ENCODE results near the gene VASH1.
A peak's percentile ranks its signal among the peaks of the same experiment; 100 is the strongest.

VASH1 gene

GRCh38 chr14:76786601-76787000 lies 25.3 kb downstream of the VASH1 start:
- no peak for DNase-seq

- no peak for DNase-seq
Observed at GRCh38 chr14:76792422-76792821, 31.2 kb downstream of the VASH1 start.

- no peak for DNase-seq
Observed at GRCh38 chr14:76793324-76793723, 32.1 kb downstream of the VASH1 start.

GRCh38 chr14:76793956-76794355 lies 32.7 kb downstream of the VASH1 start:
- no peak for DNase-seq

- no peak for DNase-seq
Observed at GRCh38 chr14:76806446-76806845, 45.2 kb downstream of the VASH1 start.

GRCh38 chr14:76808011-76808410 lies 46.7 kb downstream of the VASH1 start:
- DNase-seq: no peak

- no peak for DNase-seq
Observed at GRCh38 chr14:76808990-76809389, 47.7 kb downstream of the VASH1 start.

- no peak for DNase-seq
Observed at GRCh38 chr14:76810525-76810924, 49.3 kb downstream of the VASH1 start.

GRCh38 chr14:76810953-76811400 lies 49.7 kb downstream of the VASH1 start:
- DNase-seq: no peak

GRCh38 chr14:76811561-76811960 lies 50.3 kb downstream of the VASH1 start:
- DNase-seq: no peak

- peak in 1 of 2 donors; percentile 29 for DNase-seq
Observed at GRCh38 chr14:76812093-76812421, 50.8 kb downstream of the VASH1 start.

- peak; percentile 96 to 97 for DNase-seq
Observed at GRCh38 chr14:76812422-76813383, 51.4 kb downstream of the VASH1 start, which contains the start of gene ANGEL1. ANGEL1 (minus strand) TSS chr14:76812882; CDS start chr14:76812827, 55 bp downstream.

- DNase-seq: no peak
Observed at GRCh38 chr14:76814726-76815645, 53.7 kb downstream of the VASH1 start.

GRCh38 chr14:76820700-76821099 lies 59.4 kb downstream of the VASH1 start:
- no peak for DNase-seq

- DNase-seq: no peak
Observed at GRCh38 chr14:76826122-76826521, 64.9 kb downstream of the VASH1 start, which contains the start of gene LRRC74A. LRRC74A (plus strand) TSS chr14:76826408; CDS start chr14:76826698, 290 bp downstream.

- DNase-seq: no peak
Observed at GRCh38 chr14:76827696-76828296, 66.5 kb downstream of the VASH1 start.

- DNase-seq: no peak
Observed at GRCh38 chr14:76828339-76829012, 67.2 kb downstream of the VASH1 start.

- DNase-seq: no peak
Observed at GRCh38 chr14:76829013-76829365, 67.7 kb downstream of the VASH1 start.

- DNase-seq: no peak
Observed at GRCh38 chr14:76829650-76830421, 68.6 kb downstream of the VASH1 start.

GRCh38 chr14:76830556-76830955 lies 69.3 kb downstream of the VASH1 start:
- no peak for DNase-seq

GRCh38 chr14:76832503-76832988 lies 71.3 kb downstream of the VASH1 start:
- no peak for DNase-seq

All from stimulated activated CD4-positive, alpha-beta T cell treated with anti-CD3 and anti-CD28 coated beads, Interleukin-2, amount 100 ng/mL, for 24 hours (primary cell).